PC-9 (cell line): Measurements from ENCODE around the gene NPIPA3.

Experiments used
- EZH2 ChIP-seq: fragments of 200-600 bp; sonication (generic); IDR thresholded peaks from 2 replicates; pipeline ENCODE4 v1.8.0; 2017; ENCODE audit warnings: antibody characterized with exemption, low read depth
- TF ChIP-seq, protein P1 (sequence below): fragments of 200-600 bp; sonication (generic); conservative IDR thresholded peaks from 2 replicates; pipeline ENCODE4 v1.6.1; 2017; ENCODE audit warnings: mixed run types, antibody characterized with exemption, mild to moderate bottlenecking, moderate library complexity

DNA sequence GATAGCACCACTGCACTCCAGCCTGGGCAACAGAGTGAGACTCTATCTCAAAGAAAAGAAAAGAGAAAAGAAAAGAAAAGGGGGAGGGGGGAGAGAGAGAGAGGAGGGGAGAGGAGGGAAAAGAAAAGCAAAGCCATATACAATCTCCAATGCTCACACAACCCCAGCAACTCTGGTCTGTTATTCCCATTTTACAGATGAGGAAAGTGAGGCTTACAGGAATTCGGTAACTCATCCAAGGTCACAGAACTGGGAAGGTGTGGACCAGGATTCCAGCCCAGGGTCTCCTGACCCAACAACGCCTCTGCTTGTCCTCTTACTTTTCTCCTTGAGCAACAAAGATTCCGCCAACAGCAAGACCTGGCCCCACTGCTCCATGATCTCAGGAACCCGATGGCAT is 22.1 kb upstream of the NPIPA3 start:
- TF ChIP-seq, protein P1, sequence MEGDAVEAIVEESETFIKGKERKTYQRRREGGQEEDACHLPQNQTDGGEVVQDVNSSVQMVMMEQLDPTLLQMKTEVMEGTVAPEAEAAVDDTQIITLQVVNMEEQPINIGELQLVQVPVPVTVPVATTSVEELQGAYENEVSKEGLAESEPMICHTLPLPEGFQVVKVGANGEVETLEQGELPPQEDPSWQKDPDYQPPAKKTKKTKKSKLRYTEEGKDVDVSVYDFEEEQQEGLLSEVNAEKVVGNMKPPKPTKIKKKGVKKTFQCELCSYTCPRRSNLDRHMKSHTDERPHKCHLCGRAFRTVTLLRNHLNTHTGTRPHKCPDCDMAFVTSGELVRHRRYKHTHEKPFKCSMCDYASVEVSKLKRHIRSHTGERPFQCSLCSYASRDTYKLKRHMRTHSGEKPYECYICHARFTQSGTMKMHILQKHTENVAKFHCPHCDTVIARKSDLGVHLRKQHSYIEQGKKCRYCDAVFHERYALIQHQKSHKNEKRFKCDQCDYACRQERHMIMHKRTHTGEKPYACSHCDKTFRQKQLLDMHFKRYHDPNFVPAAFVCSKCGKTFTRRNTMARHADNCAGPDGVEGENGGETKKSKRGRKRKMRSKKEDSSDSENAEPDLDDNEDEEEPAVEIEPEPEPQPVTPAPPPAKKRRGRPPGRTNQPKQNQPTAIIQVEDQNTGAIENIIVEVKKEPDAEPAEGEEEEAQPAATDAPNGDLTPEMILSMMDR, result no peak
- TF ChIP-seq EZH2, result no peak
